K562 (cell line): Measurements from ENCODE around the gene GNGT2. TPM values are rescaled to one million over a fixed set of nuclear protein-coding genes. Genes with fewer than 3 reads are reported as not detected.

Experiments used
- BRCA1 ChIP-seq, 2 experiments: fragments of 450-650 bp in 1 of 2; sonication (generic) in 1 of 2; formaldehyde crosslinking in 1 of 2; IDR thresholded peaks; 2 replicates each; pipeline versions ENCODE4 v1.5.0 to v1.6.1; 2017 to 2020; ENCODE audit warnings: mild to moderate bottlenecking in 1 of 2, missing genetic modification reagents in 1 of 2
- CBFA2T3 ChIP-seq: fragments of 450-650 bp; IDR thresholded peaks from 2 replicates; pipeline ENCODE4 v1.6.1; 2017
- DDX20 ChIP-seq: fragments of 450-650 bp; IDR thresholded peaks from 2 replicates; pipeline ENCODE4 v1.6.1; 2016; ENCODE audit warnings: missing genetic modification characterization, low read depth, mild to moderate bottlenecking, missing compliant biosample characterization, moderate library complexity
- EP300 ChIP-seq: IDR thresholded peaks from 2 replicates; pipeline ENCODE4 v1.6.1; 2012; ENCODE audit warnings: low read length, improper control_type of control experiment
- EZH2 ChIP-seq: IDR thresholded peaks from 2 replicates; pipeline ENCODE4 v1.6.1; 2012; ENCODE audit warnings: low read depth, mild to moderate bottlenecking, inconsistent platforms, low read length, borderline replicate concordance
- HLTF ChIP-seq: fragments of 450-650 bp; IDR thresholded peaks from 2 replicates; pipeline ENCODE4 v1.6.1; 2016
- IFI16 ChIP-seq: fragments of 250-450 bp; sonication (Bioruptor Pico); IDR thresholded peaks from 2 replicates; pipeline ENCODE4 v2.1.2; 2022; ENCODE audit warnings: mild to moderate bottlenecking, inconsistent platforms
- KHSRP ChIP-seq: fragments of 450-650 bp; IDR thresholded peaks from 2 replicates; pipeline ENCODE4 v1.6.1; 2017
- MAFF ChIP-seq: IDR thresholded peaks from 2 replicates; pipeline ENCODE4 v1.6.1; 2012; ENCODE audit warnings: low read length, improper control_type of control experiment
- MTF1 ChIP-seq: fragments of 250-450 bp; sonication (Bioruptor Pico); IDR thresholded peaks from 2 replicates; pipeline ENCODE4 v1.9.0; 2021; ENCODE audit warnings: moderate library complexity, mild to moderate bottlenecking, inconsistent platforms, borderline replicate concordance
- NR2C1 ChIP-seq, 2 experiments: fragments of 450-650 bp; IDR thresholded peaks; 2 replicates each; pipeline ENCODE4 v1.6.1; 2017; ENCODE audit warnings: mild to moderate bottlenecking in 2 of 2, antibody characterized with exemption in 1 of 2, inconsistent platforms in 1 of 2, missing compliant biosample characterization in 1 of 2, missing genetic modification characterization in 1 of 2
- POLR2B ChIP-seq: fragments of 450-650 bp; IDR thresholded peaks from 2 replicates; pipeline ENCODE4 v1.6.1; 2018; ENCODE audit warnings: low read depth; ENCODE audit not compliant: partially characterized antibody
- SAP30 ChIP-seq: fragments of 200-600 bp; sonication (generic); IDR thresholded peaks from 2 replicates; pipeline ENCODE4 v1.6.1; 2012; ENCODE audit warnings: borderline replicate concordance, low read depth, mild to moderate bottlenecking, moderate library complexity, low read length, control low read depth, inconsistent platforms; ENCODE audit not compliant: insufficient read depth, poor library complexity, severe bottlenecking
- SMARCC2 ChIP-seq: fragments of 450-650 bp; IDR thresholded peaks from 2 replicates; pipeline ENCODE4 v1.6.1; 2017; ENCODE audit warnings: antibody characterized with exemption, moderate library complexity, mild to moderate bottlenecking, low read depth
- SNIP1 ChIP-seq: fragments of 450-650 bp; IDR thresholded peaks from 2 replicates; pipeline ENCODE4 v1.7.1; 2017; ENCODE audit warnings: low read depth, mild to moderate bottlenecking
- STAT5A ChIP-seq: IDR thresholded peaks from 2 replicates; pipeline ENCODE4 v1.6.1; 2012; ENCODE audit warnings: low read length, inconsistent platforms, borderline replicate concordance
- TCF3 ChIP-seq: sonication (generic); formaldehyde crosslinking; IDR thresholded peaks from 2 replicates; pipeline ENCODE4 v1.4.0; 2020; ENCODE audit warnings: mild to moderate bottlenecking, missing genetic modification reagents
- ZC3H8 ChIP-seq: fragments of 450-650 bp; IDR thresholded peaks from 2 replicates; pipeline ENCODE4 v1.6.1; 2017
- ZNF175 ChIP-seq: fragments of 200-800 bp; sonication (Bioruptor generic); IDR thresholded peaks from 2 replicates; pipeline ENCODE4 v1.6.1; 2016; ENCODE audit warnings: low read depth, mild to moderate bottlenecking, missing genetic modification characterization, missing compliant biosample characterization
- ZSCAN29 ChIP-seq: fragments of 450-650 bp; IDR thresholded peaks from 2 replicates; pipeline ENCODE4 v1.6.1; 2017
- polyA plus RNA-seq, 8 experiments: library from polyadenylated mRNA; depleted of rRNA in 4 of 8; stranded (reverse) in 5 of 8; unstranded in 3 of 8; fragments of >200 nt; fragmentation: Nextera tagmentation in 2 of 8; fragmentation: Illumina TruSeq in 1 of 8; extraction: Ambion mirVana in 2 of 8; extraction: Trizol in 1 of 8; gene quantifications; 2 replicates each; pipeline versions ENCODE4 v1.2.1 to v1.2.3, GENCODE V29; 2011 to 2014; ENCODE audit warnings: inconsistent platforms in 1 of 8, missing spikeins in 1 of 8
- total RNA-seq, 7 experiments: library from RNA; depleted of rRNA in 6 of 7; stranded (reverse); fragments of >200 nt in 6 of 7; fragmentation: Illumina TruSeq in 2 of 7; extraction: Trizol in 2 of 7; gene quantifications; 2 replicates each; pipeline versions ENCODE4 v1.2.1 to v1.2.3, GENCODE V29; 2011 to 2021; ENCODE audit warnings: low replicate concordance in 1 of 7
- TF ChIP-seq, protein P1 (sequence below): IDR thresholded peaks from 2 replicates; pipeline ENCODE4 v1.6.1; 2014; ENCODE audit warnings: antibody characterized with exemption
- TF ChIP-seq, protein P2 (sequence below): sonication (generic); formaldehyde crosslinking; IDR thresholded peaks from 2 replicates; pipeline ENCODE4 v1.4.0; 2020; ENCODE audit warnings: mild to moderate bottlenecking, missing genetic modification reagents
- TF ChIP-seq, protein P3 (sequence below): fragments of 250-450 bp; sonication (Bioruptor Pico); IDR thresholded peaks from 2 replicates; pipeline ENCODE4 v1.8.0; 2021; ENCODE audit warnings: mild to moderate bottlenecking, moderate library complexity

Gene GNGT2
- total and polyA plus RNA-seq, 9 of the 15 experiments (the other 6 are each of a cell fraction or from before 2014, with no cell fraction given), result not detected

DNA sequence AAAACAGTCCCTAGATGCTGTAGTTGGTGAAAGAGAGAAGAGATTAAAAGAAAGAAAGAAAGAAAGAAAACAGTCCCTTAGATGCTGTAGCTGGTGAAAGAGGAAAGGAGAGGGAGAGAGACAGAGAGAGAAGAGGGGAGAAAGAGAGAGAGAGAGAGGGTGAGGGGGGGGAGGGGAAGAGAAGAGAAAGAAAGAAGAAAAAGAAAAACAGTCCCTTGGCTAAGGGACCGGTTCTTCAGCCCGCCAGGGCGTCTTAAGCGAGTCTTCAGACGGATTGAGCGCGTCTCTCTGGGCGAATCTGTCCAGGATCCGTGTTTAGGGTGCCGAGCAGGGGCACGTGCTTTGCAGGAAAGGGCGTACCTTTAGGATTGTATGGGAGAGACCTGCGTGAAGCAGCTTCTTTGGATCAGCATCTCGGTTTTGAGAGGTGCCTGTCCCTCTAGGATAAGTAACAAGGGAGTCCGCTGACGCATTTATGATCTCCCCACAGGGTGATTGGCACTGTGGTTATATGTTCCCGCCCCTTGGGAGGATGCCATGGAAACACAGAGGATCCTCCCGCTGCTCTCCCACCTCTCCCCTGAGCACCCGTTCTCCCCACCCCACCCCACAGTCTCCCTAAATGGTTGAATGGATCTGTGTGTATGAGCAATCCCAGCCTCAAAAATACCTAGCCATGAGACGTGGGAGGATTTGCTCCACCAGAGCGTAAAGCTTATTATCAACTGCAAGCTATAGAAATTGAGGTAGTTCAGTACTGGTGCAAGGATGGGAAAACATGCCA is 16.7 kb downstream of the GNGT2 start (continued):
- TF ChIP-seq TCF3 (CRISPR knock-in tag), result peak; percentile 40; the same call in 1 of the 2 replicates
- TF ChIP-seq DDX20, result no peak
- TF ChIP-seq ZSCAN29, result no peak
- TF ChIP-seq BRCA1 (IDR thresholded peaks at IDR 0.05), result no peak
- no peak for TF ChIP-seq BRCA1 (CRISPR knock-in tag; IDR thresholded peaks at IDR 0.05)
- TF ChIP-seq STAT5A, result no peak
- TF ChIP-seq, protein P1, sequence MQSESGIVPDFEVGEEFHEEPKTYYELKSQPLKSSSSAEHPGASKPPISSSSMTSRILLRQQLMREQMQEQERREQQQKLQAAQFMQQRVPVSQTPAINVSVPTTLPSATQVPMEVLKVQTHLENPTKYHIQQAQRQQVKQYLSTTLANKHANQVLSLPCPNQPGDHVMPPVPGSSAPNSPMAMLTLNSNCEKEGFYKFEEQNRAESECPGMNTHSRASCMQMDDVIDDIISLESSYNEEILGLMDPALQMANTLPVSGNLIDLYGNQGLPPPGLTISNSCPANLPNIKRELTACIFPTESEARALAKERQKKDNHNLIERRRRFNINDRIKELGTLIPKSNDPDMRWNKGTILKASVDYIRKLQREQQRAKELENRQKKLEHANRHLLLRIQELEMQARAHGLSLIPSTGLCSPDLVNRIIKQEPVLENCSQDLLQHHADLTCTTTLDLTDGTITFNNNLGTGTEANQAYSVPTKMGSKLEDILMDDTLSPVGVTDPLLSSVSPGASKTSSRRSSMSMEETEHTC, result no peak
- TF ChIP-seq MTF1, result no peak
- TF ChIP-seq, protein P2, sequence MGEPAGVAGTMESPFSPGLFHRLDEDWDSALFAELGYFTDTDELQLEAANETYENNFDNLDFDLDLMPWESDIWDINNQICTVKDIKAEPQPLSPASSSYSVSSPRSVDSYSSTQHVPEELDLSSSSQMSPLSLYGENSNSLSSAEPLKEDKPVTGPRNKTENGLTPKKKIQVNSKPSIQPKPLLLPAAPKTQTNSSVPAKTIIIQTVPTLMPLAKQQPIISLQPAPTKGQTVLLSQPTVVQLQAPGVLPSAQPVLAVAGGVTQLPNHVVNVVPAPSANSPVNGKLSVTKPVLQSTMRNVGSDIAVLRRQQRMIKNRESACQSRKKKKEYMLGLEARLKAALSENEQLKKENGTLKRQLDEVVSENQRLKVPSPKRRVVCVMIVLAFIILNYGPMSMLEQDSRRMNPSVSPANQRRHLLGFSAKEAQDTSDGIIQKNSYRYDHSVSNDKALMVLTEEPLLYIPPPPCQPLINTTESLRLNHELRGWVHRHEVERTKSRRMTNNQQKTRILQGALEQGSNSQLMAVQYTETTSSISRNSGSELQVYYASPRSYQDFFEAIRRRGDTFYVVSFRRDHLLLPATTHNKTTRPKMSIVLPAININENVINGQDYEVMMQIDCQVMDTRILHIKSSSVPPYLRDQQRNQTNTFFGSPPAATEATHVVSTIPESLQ (CRISPR knock-in tag), result no peak
- no peak for TF ChIP-seq SMARCC2
- peak; percentile 29; the same call in 1 of the 2 replicates for TF ChIP-seq NR2C1 (IDR thresholded peaks at IDR 0.05)
- no peak for TF ChIP-seq NR2C1 (tag; IDR thresholded peaks at IDR 0.05)
- no peak for TF ChIP-seq EP300
- no peak for TF ChIP-seq CBFA2T3
- TF ChIP-seq SNIP1, result peak; percentile 73
- TF ChIP-seq MAFF, result no peak
- TF ChIP-seq ZC3H8, result peak; percentile 81; the same call in 1 of the 2 replicates
- TF ChIP-seq SAP30, result peak; percentile 59
- no peak for TF ChIP-seq ZNF175 (CRISPR knock-in tag)
- TF ChIP-seq KHSRP, result peak; percentile 51; the same call in 1 of the 2 replicates
- TF ChIP-seq IFI16 (CRISPR knock-in tag), result no peak
- no peak for TF ChIP-seq EZH2
- TF ChIP-seq, protein P3, sequence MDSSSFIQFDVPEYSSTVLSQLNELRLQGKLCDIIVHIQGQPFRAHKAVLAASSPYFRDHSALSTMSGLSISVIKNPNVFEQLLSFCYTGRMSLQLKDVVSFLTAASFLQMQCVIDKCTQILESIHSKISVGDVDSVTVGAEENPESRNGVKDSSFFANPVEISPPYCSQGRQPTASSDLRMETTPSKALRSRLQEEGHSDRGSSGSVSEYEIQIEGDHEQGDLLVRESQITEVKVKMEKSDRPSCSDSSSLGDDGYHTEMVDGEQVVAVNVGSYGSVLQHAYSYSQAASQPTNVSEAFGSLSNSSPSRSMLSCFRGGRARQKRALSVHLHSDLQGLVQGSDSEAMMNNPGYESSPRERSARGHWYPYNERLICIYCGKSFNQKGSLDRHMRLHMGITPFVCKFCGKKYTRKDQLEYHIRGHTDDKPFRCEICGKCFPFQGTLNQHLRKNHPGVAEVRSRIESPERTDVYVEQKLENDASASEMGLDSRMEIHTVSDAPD (CRISPR knock-in tag), result no peak
- TF ChIP-seq POLR2B, result no peak
- TF ChIP-seq HLTF, result no peak
